ENCODE data around the gene ZIC5. TPM values are rescaled to one million over a fixed set of nuclear protein-coding genes. Genes with fewer than 3 reads are reported as not detected.

Gene ZIC5
- total and polyA plus RNA-seq, 4 donors: not detected

DNA sequence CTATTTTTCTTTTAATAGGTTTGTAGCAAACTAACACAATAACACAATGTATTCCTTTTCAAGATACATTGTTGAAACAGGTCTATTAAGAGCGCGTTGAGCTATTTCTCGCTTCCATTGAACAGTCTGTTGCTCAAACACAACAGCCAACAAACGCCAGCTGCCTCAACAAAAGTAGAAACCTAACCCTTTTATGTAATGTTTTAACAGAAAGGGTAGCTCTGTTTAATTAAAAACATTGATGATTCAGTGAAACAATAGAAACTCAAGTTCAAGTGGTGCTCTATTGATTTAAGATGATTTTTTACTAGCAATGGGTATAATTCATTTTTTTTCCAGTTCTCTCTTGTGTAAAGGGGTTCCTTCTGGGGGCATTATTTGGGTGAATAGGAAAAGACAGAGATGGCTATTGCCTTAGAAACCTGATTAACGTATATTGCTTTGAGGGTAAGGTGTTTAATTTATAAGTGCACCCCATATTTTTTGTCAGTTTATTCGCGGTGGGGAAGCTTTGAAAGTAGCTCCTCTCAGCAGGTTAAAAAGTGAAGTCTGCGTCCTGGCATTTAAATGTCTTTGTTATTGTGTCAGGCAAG is 24.9 kb upstream of the ZIC5 start:
- TF ChIP-seq, protein P1, sequence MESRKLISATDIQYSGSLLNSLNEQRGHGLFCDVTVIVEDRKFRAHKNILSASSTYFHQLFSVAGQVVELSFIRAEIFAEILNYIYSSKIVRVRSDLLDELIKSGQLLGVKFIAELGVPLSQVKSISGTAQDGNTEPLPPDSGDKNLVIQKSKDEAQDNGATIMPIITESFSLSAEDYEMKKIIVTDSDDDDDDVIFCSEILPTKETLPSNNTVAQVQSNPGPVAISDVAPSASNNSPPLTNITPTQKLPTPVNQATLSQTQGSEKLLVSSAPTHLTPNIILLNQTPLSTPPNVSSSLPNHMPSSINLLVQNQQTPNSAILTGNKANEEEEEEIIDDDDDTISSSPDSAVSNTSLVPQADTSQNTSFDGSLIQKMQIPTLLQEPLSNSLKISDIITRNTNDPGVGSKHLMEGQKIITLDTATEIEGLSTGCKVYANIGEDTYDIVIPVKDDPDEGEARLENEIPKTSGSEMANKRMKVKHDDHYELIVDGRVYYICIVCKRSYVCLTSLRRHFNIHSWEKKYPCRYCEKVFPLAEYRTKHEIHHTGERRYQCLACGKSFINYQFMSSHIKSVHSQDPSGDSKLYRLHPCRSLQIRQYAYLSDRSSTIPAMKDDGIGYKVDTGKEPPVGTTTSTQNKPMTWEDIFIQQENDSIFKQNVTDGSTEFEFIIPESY (IDR thresholded peaks at IDR 0.05): no peak
- TF ChIP-seq NR2F2 (IDR thresholded peaks at IDR 0.05): no peak
- no peak for TF ChIP-seq RAD21 (IDR thresholded peaks at IDR 0.05)
- no peak for TF ChIP-seq HNF4G (IDR thresholded peaks at IDR 0.05)
- TF ChIP-seq SP1 (IDR thresholded peaks at IDR 0.05): no peak
- TF ChIP-seq MAX (IDR thresholded peaks at IDR 0.05): no peak
- TF ChIP-seq FOXA1 (IDR thresholded peaks at IDR 0.05): no peak
- no peak for TF ChIP-seq YY1 (IDR thresholded peaks at IDR 0.05)
- TF ChIP-seq, protein P2, sequence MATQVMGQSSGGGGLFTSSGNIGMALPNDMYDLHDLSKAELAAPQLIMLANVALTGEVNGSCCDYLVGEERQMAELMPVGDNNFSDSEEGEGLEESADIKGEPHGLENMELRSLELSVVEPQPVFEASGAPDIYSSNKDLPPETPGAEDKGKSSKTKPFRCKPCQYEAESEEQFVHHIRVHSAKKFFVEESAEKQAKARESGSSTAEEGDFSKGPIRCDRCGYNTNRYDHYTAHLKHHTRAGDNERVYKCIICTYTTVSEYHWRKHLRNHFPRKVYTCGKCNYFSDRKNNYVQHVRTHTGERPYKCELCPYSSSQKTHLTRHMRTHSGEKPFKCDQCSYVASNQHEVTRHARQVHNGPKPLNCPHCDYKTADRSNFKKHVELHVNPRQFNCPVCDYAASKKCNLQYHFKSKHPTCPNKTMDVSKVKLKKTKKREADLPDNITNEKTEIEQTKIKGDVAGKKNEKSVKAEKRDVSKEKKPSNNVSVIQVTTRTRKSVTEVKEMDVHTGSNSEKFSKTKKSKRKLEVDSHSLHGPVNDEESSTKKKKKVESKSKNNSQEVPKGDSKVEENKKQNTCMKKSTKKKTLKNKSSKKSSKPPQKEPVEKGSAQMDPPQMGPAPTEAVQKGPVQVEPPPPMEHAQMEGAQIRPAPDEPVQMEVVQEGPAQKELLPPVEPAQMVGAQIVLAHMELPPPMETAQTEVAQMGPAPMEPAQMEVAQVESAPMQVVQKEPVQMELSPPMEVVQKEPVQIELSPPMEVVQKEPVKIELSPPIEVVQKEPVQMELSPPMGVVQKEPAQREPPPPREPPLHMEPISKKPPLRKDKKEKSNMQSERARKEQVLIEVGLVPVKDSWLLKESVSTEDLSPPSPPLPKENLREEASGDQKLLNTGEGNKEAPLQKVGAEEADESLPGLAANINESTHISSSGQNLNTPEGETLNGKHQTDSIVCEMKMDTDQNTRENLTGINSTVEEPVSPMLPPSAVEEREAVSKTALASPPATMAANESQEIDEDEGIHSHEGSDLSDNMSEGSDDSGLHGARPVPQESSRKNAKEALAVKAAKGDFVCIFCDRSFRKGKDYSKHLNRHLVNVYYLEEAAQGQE (IDR thresholded peaks at IDR 0.05): no peak
- no peak for TF ChIP-seq EGR1 (IDR thresholded peaks at IDR 0.05; ENCODE audit: low read depth in 2 of 2)
- TF ChIP-seq, protein P3, sequence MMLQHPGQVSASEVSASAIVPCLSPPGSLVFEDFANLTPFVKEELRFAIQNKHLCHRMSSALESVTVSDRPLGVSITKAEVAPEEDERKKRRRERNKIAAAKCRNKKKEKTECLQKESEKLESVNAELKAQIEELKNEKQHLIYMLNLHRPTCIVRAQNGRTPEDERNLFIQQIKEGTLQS (IDR thresholded peaks at IDR 0.05): no peak
- TF ChIP-seq FOXA2 (IDR thresholded peaks at IDR 0.05): no peak
- TF ChIP-seq HNF4A (conservative IDR thresholded peaks at IDR 0.05): no peak
- TF ChIP-seq GABPA (IDR thresholded peaks at IDR 0.05 in 1 of 2, conservative IDR thresholded peaks at IDR 0.05 in 1 of 2): no peak
- no peak for TF ChIP-seq JUND (IDR thresholded peaks at IDR 0.05)
- Histone ChIP-seq H3K36me3 (ENCODE audit: control insufficient read depth in 4 of 4, insufficient read depth in 3 of 4, low read depth in 1 of 4, low read length in 3 of 4) (no peaks in the 10 kb centered on the region), H3K27me3 (ENCODE audit: control insufficient read depth in 4 of 4, insufficient read depth in 4 of 4, low read length in 3 of 4) (peaks cover 0 to 43% (median 24%) of the 10 kb centered on the region in 4 donors), H3K27ac (ENCODE audit: low read depth in 1 of 2, low read length in 2 of 2) (no peak overlapping the region), H3K9me3 (ENCODE audit: control insufficient read depth in 4 of 4, low read length in 3 of 4) (peaks cover 0 to 16% (median 3%) of the 10 kb centered on the region in 4 donors), H3K4me1 (ENCODE audit: control insufficient read depth in 4 of 4, insufficient read depth in 4 of 4, low read length in 3 of 4) (peaks cover 0 to 5% (median under 1%) of the 10 kb centered on the region in 4 donors), H3K4me3 (ENCODE audit: low read depth in 1 of 3, low read length in 3 of 3) (no peak overlapping the region), H3K9ac (ENCODE audit: low read depth in 1 of 2, low read length in 2 of 2) (no peak overlapping the region)
- DNase-seq (ENCODE audit: low spot score): no peak
- WGBS: 16% methylated on average over 8 of the region's 8 CpGs

DNA sequence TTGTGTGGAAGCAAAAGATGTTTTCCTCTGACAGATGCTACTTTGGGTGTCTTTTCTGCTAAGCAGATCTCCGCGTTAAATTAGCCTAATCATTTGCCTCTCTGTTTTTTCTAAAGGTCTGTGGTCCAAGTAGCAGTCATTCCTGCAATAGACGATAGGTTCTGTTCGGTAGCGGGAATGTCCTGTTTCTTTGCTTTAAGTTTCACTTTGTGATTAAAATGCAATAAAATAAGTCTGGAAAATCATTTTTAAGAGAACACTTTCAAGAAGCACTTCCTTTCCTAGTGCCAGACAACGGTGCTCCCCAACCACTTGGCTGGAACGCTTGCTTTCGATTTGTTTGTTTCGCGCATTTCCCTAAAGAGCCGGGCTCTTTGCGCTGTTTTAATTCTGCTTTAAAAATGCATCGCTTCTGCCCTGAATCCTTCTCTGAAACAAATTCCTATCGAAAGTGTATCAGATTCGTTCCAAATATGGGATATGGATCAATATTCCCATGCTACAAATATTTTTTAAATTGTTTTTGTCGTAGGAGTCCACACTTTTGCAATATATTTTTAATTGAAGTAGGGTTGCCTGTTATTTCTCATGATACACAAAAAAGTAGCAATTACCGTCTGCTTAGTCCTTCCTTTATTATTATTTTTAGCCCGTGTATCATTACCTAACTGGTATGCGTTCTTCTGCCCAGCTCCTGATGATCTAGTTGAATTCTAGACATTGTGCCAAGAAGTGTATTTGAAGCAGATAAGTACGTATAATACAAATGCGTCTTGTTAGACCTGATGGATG is 24.2 kb upstream of the ZIC5 start:
- Histone ChIP-seq H3K4me1 (ENCODE audit: control insufficient read depth in 4 of 4, insufficient read depth in 4 of 4, low read length in 3 of 4) (peaks cover 0 to 5% (median under 1%) of the 10 kb centered on the region in 4 donors), H3K4me3 (ENCODE audit: low read depth in 1 of 3, low read length in 3 of 3) (peak overlapping the region in 1 of 3 donors; percentile 13), H3K27ac (ENCODE audit: low read depth in 1 of 2, low read length in 2 of 2) (no peak overlapping the region), H3K27me3 (ENCODE audit: control insufficient read depth in 4 of 4, insufficient read depth in 4 of 4, low read length in 3 of 4) (peaks cover 0 to 47% (median 26%) of the 10 kb centered on the region in 4 donors), H3K9me3 (ENCODE audit: control insufficient read depth in 4 of 4, low read length in 3 of 4) (peaks cover 0 to 16% (median 3%) of the 10 kb centered on the region in 4 donors), H3K9ac (ENCODE audit: low read depth in 1 of 2, low read length in 2 of 2) (no peak overlapping the region), H3K36me3 (ENCODE audit: control insufficient read depth in 4 of 4, insufficient read depth in 3 of 4, low read depth in 1 of 4, low read length in 3 of 4) (no peaks in the 10 kb centered on the region)
- 9% methylated on average over 21 of the region's 21 CpGs for WGBS
- DNase-seq (ENCODE audit: low spot score): no peak
- TF ChIP-seq JUND (IDR thresholded peaks at IDR 0.05): no peak

All from liver (tissue), 9 donors.